GM13976 (cell line): ENCODE data around the gene DCUN1D3.

Source experiments
- DNase-seq: peaks from one replicate; pipeline ENCODE4 v3.0.0; 2012; ENCODE audit warnings: low spot score
- in situ Hi-C: fragments of 300-500 bp; cut with MboI; formaldehyde crosslinking; loops from one replicate; pipeline ENCODE4 v1.12.0; 2022; ENCODE audit warnings: low sequenced_read_pairs, mixed read lengths, inconsistent platforms; ENCODE audit not compliant: unreplicated experiment
- TF ChIP-seq, protein P1 (sequence below): IDR thresholded peaks from 2 replicates; pipeline ENCODE4 v1.5.1; 2012; ENCODE audit warnings: borderline replicate concordance, mild to moderate bottlenecking; ENCODE audit not compliant: insufficient read depth; ENCODE audit errors: extremely low read depth, missing control alignments, control extremely low read depth

DCUN1D3 gene

DNA sequence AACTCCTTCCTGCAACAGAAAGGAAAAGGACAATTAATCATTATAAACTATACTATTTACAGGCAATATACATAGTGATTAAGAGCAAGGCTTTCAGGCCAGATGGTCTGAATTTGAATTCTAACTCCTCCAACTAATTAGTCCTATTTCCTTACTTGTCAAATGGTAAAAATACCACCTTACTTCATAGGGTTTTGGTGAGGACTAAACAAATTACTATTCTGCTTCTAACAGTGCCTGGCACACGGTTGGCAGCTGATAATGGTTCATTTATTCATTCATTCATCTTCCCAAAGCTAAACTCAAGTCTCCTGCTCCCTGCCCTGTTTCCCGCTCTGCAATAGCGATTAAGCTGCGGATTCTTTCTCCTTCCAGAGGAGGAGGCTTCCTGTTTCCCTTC, 39.8 kb downstream of the DCUN1D3 start:
- in situ Hi-C loops, result no loop called here
- no peak for DNase-seq
- TF ChIP-seq, protein P1, sequence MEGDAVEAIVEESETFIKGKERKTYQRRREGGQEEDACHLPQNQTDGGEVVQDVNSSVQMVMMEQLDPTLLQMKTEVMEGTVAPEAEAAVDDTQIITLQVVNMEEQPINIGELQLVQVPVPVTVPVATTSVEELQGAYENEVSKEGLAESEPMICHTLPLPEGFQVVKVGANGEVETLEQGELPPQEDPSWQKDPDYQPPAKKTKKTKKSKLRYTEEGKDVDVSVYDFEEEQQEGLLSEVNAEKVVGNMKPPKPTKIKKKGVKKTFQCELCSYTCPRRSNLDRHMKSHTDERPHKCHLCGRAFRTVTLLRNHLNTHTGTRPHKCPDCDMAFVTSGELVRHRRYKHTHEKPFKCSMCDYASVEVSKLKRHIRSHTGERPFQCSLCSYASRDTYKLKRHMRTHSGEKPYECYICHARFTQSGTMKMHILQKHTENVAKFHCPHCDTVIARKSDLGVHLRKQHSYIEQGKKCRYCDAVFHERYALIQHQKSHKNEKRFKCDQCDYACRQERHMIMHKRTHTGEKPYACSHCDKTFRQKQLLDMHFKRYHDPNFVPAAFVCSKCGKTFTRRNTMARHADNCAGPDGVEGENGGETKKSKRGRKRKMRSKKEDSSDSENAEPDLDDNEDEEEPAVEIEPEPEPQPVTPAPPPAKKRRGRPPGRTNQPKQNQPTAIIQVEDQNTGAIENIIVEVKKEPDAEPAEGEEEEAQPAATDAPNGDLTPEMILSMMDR, result no peak

DNA sequence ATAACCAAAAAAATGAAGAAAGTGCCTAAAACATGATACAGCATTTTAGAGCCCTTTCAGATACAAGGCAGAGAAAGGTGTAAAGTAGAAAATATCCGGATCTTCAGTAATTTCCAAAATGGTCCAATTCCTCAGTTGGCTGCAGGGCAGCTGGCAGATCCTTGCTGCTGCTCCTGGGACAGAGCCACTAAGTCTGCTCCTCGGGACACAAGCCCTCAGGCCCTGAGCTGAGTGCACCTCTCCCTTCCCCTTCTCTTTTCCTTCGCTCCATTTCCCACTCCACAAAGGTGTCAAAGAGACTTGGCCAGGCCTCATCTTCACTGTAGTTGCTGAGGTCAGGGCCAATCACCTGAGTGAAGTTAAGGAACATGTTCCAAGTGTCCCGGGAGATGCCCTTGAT, 40.5 kb downstream of the DCUN1D3 start:
- in situ Hi-C loops, result no loop called here
- TF ChIP-seq, protein P1, result no peak
- DNase-seq, result no peak

DNA sequence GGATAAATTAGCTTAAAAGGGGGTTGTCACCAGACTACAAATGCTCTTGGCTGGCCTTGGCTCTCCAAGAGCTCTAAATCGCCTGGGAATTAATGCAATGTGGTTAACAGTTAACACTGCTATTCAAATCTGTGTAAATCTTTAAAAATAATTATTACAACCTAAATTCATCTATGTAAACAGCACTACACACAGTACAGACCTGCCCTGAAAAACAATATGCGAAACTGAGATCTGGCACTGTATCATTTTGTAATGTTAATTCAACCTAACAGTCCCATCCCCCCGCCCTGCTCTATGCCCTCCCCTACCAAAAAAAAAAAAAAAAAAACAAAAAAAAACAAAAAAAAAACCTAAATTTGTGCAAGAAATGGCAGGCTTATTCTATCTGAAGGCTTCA, 40.9 kb downstream of the DCUN1D3 start:
- TF ChIP-seq, protein P1, result no peak
- DNase-seq, result no peak
- in situ Hi-C loops, result no loop called here

DNA sequence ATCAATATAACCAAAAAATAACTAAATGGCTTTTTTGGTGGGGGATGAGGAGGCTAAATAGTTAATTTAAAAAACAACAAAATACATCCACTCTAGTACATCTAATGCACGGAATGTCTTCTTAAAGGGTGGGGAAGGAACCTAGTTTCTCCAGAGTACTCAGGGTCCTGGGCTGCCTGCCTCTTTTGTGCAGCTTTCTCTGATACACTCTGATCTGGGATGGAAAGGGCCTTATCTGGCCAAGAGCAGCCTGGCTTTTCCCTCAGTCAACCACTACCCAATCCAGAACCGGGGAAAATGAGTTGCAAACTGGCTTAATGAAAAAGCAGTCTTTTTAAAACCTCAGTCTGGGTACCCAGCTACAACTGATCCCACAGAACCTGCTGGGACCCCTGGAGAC, 42.9 kb downstream of the DCUN1D3 start:
- TF ChIP-seq, protein P1, result no peak
- no peak for DNase-seq
- in situ Hi-C loops, result no loop called here

DNA sequence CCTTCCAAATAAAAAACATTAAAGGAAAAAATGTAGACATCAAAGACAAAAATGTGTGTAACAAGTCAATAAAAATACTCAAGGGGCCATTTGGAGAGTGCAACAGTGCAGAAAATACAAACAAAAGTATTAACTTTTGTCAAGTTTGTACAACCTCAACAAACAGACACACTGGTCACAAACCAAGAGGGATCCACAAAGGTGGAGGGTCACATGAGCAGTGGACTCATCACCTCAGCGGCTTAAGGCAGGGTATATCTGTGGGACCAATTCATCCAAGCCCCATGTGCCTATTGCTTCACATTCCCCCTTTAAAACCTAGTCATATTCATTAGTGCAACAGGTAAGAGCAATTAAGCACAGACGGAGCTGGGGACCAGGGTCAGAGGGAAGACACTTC, 45.2 kb downstream of the DCUN1D3 start:
- in situ Hi-C loops, result loop anchor here (5.0 kb wide), 1 partner anchor 227 kb away; no protein-coding TSS in a partner anchor
- TF ChIP-seq, protein P1, result no peak

DNA sequence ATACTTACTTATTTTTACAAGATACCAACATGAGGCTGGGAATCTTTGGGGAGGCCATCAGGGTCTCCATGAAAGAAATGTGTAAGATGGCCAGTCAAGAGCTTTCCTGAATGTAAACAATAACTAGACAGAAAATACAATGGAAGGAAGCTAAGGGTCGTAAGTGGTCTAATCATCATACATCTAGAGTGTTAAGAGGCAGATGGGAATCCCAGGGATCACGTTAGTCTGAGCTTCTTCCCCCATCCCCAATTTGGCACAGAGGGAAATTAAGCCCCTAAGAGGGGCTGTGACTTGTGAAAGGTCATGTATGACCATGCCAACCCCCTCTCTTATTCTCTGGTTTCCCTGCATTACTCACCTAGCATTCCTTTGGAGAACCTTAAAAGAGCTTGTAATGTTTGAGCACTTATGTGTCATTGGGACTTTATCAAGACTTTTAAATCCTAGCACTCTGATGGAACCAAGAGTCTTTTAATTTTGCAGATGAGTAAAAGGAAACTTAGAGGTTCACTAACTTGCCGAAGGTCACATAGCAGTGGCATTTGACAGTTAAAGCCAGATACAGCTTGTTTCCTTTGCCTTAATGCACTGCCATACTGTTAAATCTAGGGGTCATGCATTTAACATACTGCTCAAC, 46.1 kb downstream of the DCUN1D3 start:
- DNase-seq, result no peak
- in situ Hi-C loops, result loop anchor here (5.0 kb wide), 1 partner anchor 228 kb away; no protein-coding TSS in a partner anchor
- TF ChIP-seq, protein P1, result no peak

More for the DNA sequence above, 45.2 kb downstream of the DCUN1D3 start:
- DNase-seq, result no peak
